HS-27A (cell line): Measurements from ENCODE around the gene FAM221A.
A peak's percentile ranks its signal among the peaks of the same experiment; 100 is the strongest.
"Not testable (repeated sequence)": the region's sequence is repeated elsewhere in the genome, so short reads cannot be mapped to it uniquely, and the experiment has no call there.

Source experiments
- DNase-seq: peaks from one replicate; pipeline ENCODE4 v3.0.0-alpha.2; 2012; ENCODE audit warnings: low read depth, missing footprints

FAM221A gene

DNA sequence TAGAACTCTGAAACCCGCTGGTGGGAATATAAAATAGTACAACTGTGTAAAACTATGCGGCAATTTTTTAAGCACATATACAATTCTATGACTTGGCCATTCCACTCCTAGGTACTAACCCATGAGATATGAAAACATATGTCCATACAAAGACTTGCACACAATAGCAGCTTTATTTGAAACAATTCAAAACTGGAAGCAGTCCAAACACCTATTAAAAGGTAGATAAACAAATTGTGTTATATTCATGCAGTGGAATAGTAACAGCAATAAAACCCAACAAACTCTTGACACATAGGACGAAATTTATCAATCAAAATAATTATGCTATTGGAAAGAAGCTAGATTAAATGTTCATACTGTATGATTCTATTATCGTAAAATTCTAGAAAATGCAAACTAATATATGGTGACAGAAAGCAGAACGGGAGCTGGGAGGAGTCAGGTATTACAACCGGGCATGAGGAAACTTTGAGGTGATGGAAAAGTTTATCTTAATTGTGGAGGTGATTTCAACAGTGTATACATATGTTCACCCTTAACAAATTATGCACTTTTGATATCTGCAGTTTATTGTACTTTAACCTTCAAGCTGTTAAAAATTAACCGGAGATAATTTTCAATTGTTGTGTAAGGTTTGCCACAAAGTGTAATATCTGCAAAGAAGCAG is 29.2 kb downstream of the FAM221A start:
- no peak for DNase-seq

DNA sequence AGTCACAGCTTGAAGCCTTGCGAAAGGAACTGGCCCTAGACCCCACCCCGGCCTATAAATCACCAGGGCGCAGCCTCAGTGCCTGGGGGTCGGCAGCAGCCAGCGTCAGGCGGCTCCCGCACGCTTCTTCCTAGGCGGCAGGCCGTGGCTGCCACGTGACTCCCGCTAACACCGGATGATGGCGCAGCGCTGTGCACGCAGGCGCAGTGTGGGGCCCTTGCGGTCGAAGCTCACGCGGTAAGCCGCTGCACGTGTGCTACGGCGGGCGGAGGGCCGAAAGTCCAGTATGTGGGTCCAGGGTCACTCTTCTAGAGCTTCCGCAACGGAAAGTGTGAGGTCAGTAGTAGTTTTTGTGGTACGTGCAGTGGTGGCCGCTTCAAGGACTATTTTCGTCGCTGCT is 30.0 kb downstream of the FAM221A start, which contains the start of gene STK31:
Gene STK31 (plus strand): TSS at position 220 of the 400 bp plus-strand sequence. CDS start 67 bp downstream, at position 287.
- DNase-seq: no peak

DNA sequence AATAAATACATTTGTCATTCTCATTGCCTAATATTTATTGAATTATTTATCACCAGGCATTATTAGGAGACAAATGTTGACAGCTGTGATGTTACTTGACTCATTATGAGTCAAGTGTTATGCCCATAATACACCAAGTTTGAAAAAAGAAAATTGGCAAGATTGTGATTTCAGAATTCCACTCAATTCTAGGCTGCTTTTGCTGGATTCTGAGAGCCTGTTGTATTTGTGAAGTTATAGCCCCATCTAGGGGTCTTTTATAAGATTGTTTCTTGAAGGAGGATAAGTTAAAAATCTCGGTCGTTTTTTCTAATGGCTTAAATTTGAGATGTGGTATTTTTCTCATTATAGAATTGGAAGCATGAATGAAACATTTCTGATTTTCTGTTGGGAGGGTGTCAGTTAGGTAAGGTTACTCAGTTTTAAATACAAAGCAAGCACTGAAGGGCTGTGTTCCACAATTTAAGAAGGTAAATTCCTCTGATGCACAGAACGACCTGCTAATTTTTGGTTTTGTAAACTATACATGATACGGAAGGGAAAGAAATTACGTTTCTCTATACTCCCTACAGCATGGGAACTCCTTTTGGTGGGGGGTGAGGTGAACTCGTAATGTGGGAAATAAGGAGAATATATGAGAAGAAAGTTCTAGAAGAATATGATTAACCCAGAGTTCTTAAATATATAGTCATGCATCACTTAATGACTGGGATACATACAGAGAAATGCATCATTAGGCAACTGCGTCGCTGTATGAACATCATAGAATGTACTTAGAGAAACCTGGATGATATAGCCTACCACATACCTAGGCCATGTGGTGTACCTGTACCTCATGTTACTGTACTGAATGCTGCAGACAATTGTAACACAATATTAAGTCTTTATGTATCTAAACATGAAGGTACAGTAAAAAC is 32.6 kb downstream of the FAM221A start:
- peak; percentile 47 for DNase-seq

DNA sequence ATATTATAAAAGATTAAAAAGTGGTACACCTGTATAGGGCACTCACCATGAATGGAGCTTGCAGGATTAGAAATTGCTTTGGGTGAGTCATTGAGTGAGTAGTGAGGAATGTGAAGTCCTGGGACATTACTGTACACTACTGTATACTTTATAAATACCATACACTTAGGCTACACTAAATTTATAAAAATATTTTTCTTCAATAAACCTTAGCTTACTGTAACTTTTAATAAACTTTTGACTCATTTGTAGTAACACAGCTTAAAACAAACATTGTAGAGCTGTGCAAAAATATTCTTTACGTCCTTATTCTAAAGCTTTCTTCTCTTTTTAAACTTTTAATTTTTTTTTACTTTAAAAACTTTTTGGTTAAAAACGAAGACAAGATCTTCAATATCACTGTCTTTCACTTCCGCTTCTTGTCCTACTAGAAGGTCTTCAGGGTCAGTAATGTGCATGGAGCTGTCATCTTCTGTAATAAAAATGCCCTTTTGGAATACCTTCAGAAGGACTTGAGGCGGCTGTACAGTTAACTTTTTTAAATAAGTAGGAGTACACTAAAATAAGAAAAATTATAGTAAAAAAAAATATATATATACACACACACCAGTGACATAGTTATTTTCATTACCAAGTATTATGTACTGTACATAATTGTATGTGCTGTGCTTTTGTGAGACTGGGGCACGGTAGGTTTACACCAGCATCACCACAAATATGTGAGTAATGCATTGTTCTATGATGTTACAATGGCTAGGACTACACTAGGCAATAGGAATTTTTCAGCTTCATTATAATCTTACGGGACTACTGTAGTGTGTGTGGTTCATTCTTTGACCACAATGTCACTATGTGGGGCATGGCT is 33.5 kb downstream of the FAM221A start:
- peak; percentile 61 for DNase-seq

DNA sequence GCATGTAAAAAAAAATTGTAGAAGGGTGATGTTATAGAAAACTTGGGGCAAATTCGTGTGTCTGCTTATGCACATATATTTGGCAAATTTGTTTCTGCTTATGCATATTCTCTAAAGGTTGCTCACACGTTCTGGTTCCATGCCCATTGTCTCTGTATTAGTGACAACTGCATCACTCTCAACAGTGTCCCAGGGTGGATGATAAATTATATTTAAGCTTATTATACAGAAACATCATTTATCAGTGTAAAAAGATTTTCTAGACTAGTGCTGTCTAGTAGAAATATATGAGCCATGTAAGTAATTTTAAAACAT is 34.1 kb downstream of the FAM221A start:
- DNase-seq: no peak

DNA sequence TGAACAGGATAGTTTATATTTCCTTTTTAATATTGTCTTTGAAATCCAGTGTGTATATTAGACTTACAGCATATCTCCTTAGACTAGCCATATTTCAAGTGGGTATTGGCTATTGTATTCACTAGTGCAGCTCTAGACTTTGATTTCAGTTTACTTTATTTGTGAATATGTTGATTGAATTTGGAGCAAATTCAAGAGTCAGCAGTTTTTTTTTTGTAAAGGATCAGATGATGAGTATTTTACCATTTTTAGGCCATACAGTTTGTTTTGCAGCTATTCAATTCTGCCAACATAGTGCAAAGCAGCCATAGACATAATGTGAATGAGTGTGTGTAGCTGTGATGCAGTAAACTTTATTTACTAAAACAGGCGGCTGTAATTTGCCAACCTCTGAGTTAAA is 34.6 kb downstream of the FAM221A start:
- DNase-seq: no peak

DNA sequence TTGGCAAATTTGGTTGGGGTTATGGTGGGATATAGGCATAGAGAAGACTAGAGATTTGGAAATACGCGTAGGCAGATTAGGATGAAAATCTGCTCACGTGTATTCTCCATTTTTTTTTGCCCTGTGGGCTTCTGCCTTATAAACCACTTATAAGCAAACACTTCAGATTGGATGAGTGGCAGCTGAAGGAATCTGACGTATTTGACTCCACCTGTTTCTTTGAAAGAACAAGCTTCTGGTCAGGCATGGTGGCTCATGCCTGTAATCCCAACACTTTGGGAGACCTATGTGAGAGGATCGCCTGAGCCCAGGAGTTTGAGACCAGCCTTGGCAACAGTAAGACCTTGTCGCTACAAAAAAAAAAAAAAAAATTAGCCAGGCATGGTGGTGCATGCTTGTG is 35.1 kb downstream of the FAM221A start:
- no peak for DNase-seq

DNA sequence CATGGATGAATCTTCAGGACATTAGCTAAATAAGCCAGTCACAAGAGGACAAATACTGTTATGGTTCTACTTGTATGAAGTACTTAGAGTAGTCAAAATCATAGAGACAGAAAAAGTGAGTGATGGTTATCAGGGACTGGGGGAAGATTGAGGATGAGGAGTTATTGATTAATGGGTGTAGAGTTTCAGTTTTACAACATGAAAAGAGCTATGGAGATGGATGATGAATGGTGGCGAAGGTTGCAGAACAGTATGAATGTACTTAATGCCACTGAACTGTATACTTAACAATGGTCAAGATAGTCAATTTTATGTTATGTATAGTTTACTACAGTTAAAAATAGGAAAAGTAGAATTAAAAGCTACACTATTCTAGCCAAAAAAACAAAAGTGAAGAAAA is 37.8 kb downstream of the FAM221A start:
- no peak for DNase-seq

DNA sequence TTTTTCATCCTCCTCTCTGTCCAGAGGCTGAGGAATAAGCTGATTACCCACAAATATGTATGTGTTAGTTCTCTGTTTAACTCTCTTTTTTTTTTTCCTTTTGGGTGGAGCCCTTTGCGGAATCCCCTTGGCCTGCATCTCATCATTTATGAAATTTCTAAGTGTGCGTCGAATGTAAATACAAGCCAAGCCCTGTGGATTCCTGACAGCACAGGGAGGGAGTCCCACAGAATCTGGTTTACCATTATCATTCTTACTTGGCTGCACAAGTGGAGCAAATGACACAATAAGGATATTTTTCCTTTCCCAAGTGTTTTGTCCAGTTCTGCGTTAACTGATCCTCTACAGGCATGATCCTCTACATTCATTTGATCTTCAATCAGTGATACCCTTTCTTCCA is 41.5 kb downstream of the FAM221A start:
- DNase-seq: no peak

DNA sequence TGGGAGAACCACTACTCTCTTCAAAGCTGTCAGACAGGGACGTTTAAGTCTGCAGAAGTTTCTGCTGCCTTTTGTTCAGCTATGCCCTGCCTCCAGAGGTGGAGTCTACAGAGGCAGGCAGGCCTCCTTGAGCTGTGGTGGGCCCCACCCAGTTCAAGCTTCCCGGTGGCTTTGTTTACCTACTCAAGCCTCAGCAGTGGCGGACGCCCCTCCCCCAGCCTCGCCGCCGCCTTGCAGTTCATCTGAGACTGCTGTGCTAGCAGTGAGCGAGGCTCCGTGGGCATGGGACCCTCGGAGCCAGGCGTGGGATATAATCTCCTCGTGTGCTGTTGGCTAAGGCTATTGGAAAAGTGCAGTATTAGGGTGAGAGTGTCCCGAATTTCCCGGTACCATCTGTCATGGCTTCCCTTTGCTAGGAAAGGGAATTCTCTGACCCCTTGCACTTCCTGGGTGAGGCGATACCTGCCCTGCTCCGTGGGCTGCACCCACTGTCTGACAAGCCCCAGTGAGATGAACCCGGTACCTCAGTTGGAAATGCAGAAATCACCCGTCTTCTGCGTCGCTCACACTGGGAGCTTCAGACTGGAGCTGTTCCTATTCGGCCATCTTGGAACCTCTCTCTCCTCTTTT is 42.7 kb downstream of the FAM221A start:
- not testable (repeated sequence) for DNase-seq

DNA sequence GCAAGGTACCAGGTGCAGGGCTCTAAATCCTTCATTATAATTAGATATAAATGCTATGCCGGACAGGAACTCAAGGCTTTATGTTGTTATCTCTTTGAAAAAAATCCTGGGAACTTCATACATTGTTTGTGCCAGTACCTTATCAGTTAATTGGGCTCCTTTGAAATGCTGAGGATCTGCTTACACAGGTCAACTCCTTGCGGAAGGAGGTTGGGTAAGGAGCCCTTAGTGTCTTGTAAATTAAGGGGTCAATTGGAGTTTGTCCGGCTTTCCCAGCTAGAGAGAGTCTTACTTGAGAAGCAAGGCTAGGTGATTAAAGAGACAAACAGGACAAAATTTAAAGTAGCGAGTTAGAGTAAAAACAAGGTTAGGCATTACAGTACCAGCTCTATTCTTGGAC is 44.1 kb downstream of the FAM221A start:
- DNase-seq: not testable (repeated sequence)

DNA sequence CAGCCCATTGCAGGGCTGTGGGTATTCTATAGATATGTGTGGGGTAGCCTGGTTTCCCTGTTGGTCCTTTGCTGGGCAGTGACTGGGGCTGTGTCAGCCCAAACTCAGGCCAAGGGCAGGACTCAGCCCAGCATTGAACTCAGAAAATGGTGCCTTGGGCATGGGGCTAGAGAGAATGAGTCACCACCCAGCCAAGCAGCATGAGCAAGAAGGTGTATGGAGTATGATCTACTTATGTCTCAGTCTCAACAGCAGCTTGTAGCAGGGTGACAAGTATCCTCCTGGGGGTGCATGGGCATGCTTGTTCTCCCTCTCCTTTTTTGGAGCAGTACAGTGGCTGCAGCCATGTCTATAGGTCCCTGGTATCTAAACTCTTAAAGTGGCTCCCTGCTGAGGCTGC is 62.1 kb downstream of the FAM221A start:
- DNase-seq: no peak

DNA sequence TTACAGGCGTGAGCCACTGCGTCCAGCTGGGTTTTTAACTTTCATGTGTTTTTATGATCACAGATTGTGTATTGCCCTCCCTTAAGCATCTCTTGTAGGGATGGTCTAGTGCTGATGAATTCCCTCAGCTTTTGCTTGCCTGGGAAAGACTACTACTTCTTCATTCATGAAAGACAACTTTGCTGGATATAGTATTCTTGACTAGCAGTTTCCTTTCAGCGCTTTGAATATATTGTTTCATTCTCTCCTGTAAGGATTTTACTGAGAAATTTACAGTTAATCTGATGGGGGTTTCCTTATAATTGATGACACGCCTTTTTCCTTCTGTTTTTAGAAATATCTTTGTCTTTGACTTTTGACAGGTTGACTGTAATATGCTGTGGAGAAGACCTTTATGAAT is 63.2 kb downstream of the FAM221A start:
- DNase-seq: no peak

DNA sequence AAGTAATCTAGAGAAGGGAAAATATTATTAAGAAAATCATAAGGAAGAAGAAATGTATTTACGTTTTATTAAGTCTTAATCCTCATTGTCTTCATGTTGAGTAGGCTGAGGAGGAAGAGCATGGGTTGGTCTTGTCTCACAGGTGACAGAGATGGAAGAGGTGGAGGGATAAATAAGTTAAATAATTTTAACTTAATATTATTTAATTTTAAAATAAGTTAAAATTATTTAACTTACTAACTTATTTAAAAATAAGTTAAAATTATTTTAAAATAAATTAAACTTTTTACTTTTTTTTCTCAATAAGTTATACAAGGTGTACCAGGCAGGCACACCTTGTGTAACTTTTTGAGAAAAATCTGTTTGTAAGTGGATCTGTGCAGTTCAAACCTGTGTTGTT is 66.6 kb downstream of the FAM221A start:
- no peak for DNase-seq

DNA sequence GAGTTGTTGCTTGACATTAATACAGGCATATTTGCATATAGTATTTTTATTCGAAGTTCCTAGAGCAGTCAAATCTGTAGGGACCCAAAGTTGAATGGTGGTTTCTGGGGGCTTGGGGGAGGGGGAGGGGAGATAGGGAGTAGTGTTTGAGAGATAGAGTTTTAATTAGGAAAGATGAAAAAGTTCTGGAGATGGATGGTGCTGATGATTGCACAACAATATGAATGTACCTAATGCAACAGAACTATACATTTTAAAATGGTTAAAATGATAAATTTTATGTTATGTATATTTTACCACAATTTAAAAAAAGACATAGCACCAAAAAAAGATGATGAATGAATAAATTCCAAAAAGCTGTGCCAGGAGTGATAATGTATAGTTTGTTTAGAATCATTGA is 71.9 kb downstream of the FAM221A start:
- no peak for DNase-seq
